Stimulated activated CD4-positive, alpha-beta T cell treated with anti-CD3 and anti-CD28 coated beads, Interleukin-1b, Interleukin-23, amount 100 ng/mL, for 48 hours (primary cell): ENCODE measurements around the gene POLR2B.
"Not testable (repeated sequence)": the region's sequence is repeated elsewhere in the genome, so short reads cannot be mapped to it uniquely, and the experiment has no call there.

ENCODE experiments used
- DNase-seq: peaks from one replicate; pipeline ENCODE4 v3.0.0-alpha.2; 2020

POLR2B gene

DNA sequence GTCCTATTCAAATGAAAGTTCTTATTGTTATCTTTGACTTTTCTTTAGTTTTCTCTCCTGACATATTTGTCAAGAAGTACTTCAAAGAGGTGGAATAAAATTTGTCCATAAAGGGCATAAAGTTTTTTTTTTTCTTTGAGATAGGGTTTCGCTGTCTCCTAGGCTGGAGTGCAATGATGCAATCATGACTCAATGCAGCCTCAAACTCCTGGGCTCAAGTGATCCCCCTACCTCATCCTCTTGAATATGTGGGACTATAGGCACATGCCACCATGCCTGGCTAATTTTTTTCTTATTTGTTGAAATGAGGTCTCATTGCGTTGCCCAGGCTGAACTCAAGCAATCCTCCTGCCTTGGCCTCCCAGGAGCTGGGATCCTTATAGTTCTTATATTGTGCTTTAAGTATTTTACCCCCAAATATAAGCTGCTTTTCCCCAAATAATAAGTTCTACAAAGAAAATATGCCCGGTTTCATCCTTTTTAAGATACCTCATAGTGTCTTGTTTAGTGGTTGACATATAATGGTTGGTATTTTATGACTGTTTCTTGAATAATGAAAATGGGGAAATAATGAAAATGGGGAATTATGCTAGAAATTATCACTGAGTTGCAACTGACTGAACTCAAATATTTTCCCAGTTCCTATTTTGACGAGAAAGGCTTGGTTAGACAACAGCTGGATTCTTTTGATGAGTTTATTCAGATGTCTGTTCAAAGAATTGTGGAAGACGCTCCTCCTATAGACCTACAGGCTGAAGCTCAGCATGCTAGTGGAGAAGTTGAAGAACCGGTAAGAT, 11.6 kb downstream of the POLR2B start:
- no peak for DNase-seq

- DNase-seq = no peak
Observed at GRCh38 chr4:56995525-56995924, 16.8 kb downstream of the POLR2B start.

DNA sequence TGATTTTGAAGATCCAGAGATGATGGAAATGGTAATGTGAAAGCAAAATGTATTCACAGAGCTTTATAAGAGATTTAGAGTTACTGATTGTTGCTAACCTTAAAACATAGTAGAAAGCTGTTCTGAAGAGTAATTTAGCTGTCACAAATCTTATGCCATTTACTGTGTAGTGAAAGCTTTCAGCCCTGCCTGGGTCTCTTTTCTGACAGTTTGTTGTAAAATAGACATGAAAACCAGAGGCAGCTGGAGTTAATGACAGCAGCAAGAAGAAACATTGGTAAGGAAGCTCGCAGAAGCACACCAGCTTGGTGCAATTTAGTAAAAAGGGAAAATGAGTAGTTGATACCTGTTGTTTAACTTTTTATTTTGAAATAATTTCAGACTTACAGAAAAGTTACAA, 21.1 kb downstream of the POLR2B start:
- no peak for DNase-seq

GRCh38 chr4:57013543-57014120, 34.9 kb downstream of the POLR2B start:
- DNase-seq = no peak

DNA sequence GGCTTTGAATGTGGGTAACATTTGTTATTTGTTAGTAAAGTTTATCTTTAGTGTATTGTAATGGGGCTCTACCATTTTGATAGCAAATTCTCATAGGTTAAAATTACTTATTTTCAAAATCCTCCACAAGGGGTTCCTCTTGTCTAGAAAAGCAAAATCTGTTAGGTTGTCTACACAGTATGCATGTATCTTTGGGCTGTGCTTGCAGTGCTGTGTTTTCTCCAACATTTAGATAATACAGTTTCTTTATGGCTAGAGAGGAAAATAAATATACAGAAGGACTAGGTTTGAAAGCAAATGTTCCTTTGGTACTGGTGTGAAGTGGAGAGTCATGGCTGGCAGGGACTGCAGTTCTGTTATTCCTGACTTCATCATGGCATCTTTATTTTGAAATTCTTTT, 40.3 kb downstream of the POLR2B start:
- no peak for DNase-seq

- no peak for DNase-seq
Observed at GRCh38 chr4:57020467-57021101, 41.9 kb downstream of the POLR2B start.

- no peak for DNase-seq
Observed at GRCh38 chr4:57023104-57023503, 44.4 kb downstream of the POLR2B start.

GRCh38 chr4:57034520-57034919, 55.8 kb downstream of the POLR2B start:
- DNase-seq = no peak

DNA sequence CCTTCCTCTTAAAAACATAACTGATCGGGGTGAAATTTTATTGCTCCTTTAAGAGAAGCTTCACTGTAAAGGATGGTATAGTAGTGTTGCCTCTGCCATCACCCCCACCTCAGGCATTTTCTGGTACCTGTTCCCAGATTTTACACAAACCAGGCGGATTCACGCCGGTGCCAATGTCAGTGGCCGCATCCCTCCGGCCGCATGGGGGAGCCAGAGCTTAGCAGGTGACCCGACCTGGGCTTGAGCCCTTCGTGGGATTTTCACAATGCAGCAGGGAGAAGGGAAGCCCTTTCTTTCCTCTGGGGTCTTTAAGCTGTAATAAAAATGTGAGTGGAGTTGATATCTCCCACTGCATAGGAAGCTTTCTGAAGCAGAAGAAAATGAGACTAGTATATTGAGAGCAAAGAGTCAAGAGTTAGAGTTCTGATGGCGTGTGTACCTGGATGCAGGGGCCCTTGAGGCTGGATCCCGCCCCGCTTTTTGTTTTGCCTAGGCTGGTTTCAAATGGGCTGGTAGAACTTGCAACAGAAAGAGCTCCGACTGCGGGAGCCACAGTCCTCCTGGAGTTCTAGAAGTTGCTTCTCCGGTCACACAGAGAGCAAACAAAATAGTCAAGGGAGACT, 59.4 kb downstream of the POLR2B start:
- DNase-seq = peak; percentile 20

- DNase-seq = no peak
Observed at GRCh38 chr4:57039345-57039744, 60.6 kb downstream of the POLR2B start.

DNA sequence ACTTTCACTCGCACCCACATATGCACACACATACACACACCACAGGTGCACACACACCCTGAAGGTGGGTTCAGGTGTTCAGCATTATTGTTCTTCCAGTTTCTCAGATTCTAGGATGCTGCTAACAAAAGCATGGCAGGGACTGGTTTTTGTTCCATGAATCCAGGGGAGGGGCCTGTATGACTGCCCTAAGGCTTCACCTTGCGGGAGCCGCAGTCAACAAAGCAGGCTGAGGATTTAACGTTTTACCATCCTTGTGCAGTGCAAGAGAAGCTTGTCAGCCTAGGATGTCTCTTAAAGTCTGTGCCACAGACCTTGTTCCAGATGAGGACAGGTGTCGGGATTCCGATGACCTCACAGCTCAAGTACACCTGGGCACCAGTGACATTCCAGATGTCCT, 61.8 kb downstream of the POLR2B start:
- no peak for DNase-seq

DNA sequence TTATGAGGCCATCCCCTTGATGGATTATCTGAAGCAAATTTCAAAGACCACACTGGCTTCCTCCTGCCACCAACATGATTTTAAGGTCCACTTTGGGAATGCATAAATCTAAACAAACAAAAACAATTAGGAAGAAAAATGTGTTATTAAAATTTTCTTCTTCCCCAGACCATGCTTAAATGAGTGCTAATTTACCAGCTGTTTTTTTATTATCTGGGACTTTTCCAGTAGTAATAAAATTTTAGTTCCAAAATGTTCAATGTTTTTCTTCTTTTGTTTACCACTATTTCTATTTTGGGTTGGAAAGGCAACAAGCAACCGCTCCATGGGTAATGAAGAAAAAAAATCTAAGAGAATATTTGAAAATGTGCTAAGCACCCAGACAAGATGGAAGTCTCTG, 62.3 kb downstream of the POLR2B start:
- no peak for DNase-seq

DNA sequence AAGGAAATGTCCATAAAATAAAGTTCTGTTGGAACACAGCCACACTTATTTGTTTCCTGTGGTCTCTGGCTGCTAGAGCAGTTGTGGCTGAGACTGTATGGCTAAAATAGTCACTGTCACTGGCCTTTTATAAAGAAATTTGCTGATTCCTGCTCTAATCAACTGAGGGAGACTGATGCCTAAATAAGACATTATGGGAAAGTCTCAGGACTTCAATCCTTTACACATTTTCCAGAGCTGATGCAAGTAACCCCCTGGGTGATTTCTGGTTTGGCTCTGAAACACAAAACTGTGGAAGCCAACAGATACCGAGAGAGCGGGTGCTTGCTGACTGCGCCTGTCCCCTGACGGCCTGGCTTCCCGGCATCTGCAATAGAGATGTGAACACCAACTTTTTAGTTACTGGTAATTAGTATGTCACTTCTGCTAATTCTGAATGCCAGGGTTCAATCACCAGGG, 64.0 kb downstream of the POLR2B start:
- DNase-seq = no peak

GRCh38 chr4:57043347-57044251, 64.9 kb downstream of the POLR2B start:
- no peak for DNase-seq

- DNase-seq = no peak
Observed at GRCh38 chr4:57044279-57044678, 65.6 kb downstream of the POLR2B start.

DNA sequence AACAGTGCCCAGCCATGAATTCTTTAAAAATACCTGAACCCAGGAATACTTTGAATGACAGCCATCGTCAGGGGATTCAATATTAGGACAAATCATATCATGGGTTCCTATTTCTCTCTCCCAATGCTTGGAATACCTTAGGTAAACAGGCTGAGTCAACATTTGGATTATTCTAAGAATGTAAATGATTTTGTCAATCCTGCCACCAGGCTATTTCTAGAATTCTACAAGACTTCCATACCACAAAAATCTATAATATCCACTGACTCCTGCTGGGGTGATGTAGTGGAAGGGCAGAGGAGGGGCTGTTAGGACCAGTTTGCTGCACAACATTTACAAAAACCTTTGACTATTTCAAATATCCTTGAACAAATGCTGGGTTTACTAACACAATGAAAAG, 66.3 kb downstream of the POLR2B start:
- no peak for DNase-seq

DNA sequence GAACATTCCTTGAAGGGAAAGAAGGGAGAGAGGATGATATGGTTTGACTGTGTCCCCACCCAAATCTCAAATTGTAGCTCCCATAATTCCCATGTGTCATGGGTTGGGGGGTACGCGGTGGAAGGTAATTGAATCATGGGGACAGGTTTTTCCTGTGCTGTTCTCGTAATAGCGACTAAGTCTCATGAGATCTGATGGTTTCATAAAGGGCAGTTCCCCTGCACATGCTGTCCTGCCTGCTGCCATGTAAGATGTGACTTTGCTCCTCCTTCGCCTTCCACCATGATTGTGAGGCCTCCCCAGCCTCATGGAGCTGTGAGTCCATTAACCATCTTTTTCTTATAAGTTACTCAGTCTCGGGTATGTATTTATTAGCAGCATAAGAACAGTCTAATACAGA, 68.3 kb downstream of the POLR2B start:
- DNase-seq = not testable (repeated sequence)

DNA sequence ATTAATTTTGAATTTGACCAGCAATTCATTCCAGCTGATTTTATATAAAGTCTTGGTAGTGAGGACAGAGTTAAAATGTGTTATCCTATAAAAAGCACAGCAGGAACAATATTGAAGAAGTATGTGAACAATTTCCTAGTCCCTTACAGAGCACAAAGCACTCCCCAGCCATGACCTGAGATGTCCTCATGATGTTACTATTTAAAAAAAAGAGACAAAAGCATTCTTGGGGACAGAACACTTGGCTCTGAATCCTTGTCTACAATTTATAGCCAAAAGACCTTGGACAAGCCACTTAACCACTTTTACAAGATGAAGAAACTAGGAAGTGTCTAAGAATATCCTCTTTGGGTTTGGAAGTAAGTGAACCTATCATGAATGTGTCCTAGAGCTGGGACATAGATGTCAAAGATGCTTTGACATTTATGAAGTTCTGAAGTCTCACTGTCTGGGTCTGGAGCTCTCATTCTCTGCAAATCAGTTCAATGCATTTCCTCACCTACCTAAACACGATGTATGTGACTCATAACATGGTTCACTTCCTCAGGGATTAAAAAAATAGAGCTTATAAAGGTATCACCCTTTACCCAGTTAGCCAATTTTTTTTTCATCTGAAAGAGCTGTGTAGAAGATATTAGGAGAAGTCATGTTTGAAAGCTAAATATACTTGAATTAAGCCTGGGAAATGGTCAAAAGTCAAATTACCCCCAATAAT, 70.1 kb downstream of the POLR2B start:
- DNase-seq = no peak

- no peak for DNase-seq
Observed at GRCh38 chr4:57051095-57051494, 72.4 kb downstream of the POLR2B start.

DNA sequence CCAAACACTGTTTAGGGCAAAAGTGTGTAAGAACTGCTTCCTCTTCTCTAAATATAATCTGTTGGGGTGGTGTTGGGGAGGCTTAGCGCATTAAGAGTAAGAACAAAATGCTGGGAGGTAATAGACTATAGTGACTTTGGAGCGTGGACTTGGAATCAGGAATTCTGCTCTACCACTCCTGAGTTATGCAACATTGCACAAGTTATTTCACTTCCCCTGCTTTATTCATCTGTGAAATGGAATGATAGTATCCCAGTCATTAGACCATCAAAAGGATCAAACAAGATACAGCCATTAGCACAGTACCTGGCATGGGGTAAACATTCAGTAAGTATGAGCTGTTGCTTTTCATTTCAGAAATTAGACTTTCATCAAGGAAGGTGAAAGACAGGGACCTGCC, 72.8 kb downstream of the POLR2B start:
- DNase-seq = no peak

DNA sequence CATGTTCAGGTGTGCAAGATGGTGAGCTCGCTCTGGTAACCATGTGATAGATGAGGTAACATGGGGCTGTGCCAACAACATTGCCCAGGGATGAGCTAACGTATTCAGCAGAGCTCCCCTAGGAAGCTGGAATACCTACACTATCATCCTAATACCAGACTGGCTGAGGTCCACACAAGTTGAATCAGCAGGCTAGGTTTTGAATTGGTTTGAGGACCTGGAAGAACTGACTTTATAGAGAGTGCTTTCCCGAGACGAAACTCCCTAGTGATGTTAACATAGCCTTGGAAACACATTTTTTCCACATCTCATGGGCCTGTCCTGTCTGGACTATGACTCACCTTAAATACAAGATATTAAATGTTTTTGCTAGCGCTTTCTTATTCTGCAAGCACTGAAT, 74.8 kb downstream of the POLR2B start:
- no peak for DNase-seq

DNA sequence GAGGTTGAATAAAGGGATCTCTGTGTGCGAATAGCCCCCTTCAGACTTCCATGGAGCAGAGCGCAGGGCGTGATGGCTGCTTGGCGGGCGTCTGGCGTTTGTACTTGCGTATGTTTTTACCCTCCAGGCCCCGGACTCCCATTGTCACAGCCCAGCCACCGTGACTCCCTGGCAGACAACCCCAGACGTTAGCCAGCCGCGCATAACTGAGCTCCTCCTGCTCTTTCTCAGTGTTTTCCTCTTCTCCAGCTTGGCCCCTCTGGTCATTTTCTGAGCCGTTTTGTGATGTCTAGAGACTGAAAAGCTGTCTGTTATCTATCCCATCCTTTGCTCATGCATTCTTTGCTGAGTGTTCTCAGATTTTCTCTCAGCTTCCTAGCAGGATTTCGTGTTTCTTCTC, 77.2 kb downstream of the POLR2B start:
- no peak for DNase-seq
